PC-9 (cell line): Measurements from ENCODE around the gene DOCK11. TPM values are rescaled to one million over a fixed set of nuclear protein-coding genes. Genes with fewer than 3 reads are reported as not detected.

Experiments used
- BruUV-seq: library from RNA; stranded (reverse); fragments of 400-500 nt; replicated peaks from 2 replicates; lab custom pipeline; 2021; lab: Mats Ljungman, UMichigan
- CTCF ChIA-PET: fragments of 300-600 bp; sonication (Branson Sonifier 250); formaldehyde crosslinking; loops from one replicate; lab custom pipeline; 2022; ENCODE audit warnings: antibody characterized with exemption; lab: Charles Lee
- POLR2A ChIA-PET: fragments of 300-600 bp; sonication (Branson Sonifier 250); formaldehyde crosslinking; loops from one replicate; lab custom pipeline; 2022; ENCODE audit warnings: antibody characterized with exemption; ENCODE audit not compliant: unreplicated experiment; lab: Charles Lee
- DNase-seq, 2 experiments: peaks; one replicate each; pipeline versions ENCODE4 v3.0.0 to v3.0.0-alpha.2; 2015 to 2022; ENCODE audit warnings: mixed read lengths in 1 of 2
- H2AFZ ChIP-seq: fragments of 200-600 bp; sonication (generic); 2 replicates; pipeline ENCODE4 v1.8.1; 2017; ENCODE audit warnings: antibody characterized with exemption
- H3F3A ChIP-seq: fragments of 200-600 bp; sonication (generic); 2 replicates; pipeline ENCODE4 v1.8.1; 2017; ENCODE audit warnings: antibody characterized with exemption, mild to moderate bottlenecking, low read depth; ENCODE audit not compliant: insufficient read depth
- H3K27ac ChIP-seq: fragments of 200-600 bp; sonication (generic); 2 replicates; pipeline ENCODE4 v1.6.1; 2016; ENCODE audit warnings: mixed run types
- H3K27me3 ChIP-seq: fragments of 200-600 bp; sonication (generic); 2 replicates; pipeline ENCODE4 v1.6.1; 2016; ENCODE audit warnings: low read depth, mixed run types; ENCODE audit not compliant: insufficient read depth
- H3K36me3 ChIP-seq: fragments of 200-600 bp; sonication (generic); 2 replicates; pipeline ENCODE4 v1.6.1; 2016; ENCODE audit warnings: low read depth, mixed run types
- H3K4me1 ChIP-seq: fragments of 200-600 bp; sonication (generic); replicated peaks from 2 replicates; pipeline ENCODE4 v1.6.1; 2016; ENCODE audit warnings: mixed run types; ENCODE audit not compliant: insufficient read depth
- H3K4me2 ChIP-seq: fragments of 200-600 bp; sonication (generic); 2 replicates; pipeline ENCODE4 v1.6.1; 2017; ENCODE audit warnings: mixed run types
- H3K4me3 ChIP-seq: fragments of 200-600 bp; sonication (generic); 2 replicates; pipeline ENCODE4 v1.6.1; 2016; ENCODE audit warnings: mixed run types
- H3K79me2 ChIP-seq: fragments of 200-600 bp; sonication (generic); 2 replicates; pipeline ENCODE4 v1.6.1; 2017; ENCODE audit warnings: low read depth, mixed run types
- H3K9me2 ChIP-seq: fragments of 200-600 bp; sonication (generic); 2 replicates; pipeline ENCODE4 v1.8.1; 2017; ENCODE audit warnings: mild to moderate bottlenecking; ENCODE audit not compliant: insufficient read depth
- H3K9me3 ChIP-seq: fragments of 200-600 bp; sonication (generic); 2 replicates; pipeline ENCODE4 v1.8.1; 2016; ENCODE audit warnings: low read depth; ENCODE audit not compliant: insufficient read depth
- H4K20me1 ChIP-seq: fragments of 200-600 bp; sonication (generic); 2 replicates; pipeline ENCODE4 v1.8.1; 2017; ENCODE audit not compliant: insufficient read depth
- EZH2 ChIP-seq: fragments of 200-600 bp; sonication (generic); IDR thresholded peaks from 2 replicates; pipeline ENCODE4 v1.8.0; 2017; ENCODE audit warnings: antibody characterized with exemption, low read depth
- intact Hi-C: fragments of 100-400 bp; cut with micrococcal nuclease; formaldehyde crosslinking; loops from one replicate; pipeline ENCODE4 v1.10.0; 2022; ENCODE audit not compliant: unreplicated experiment
- total RNA-seq: library from RNA; stranded (reverse); gene quantifications from 2 replicates; pipeline ENCODE4 v1.2.3, GENCODE V29; 2021
- TF ChIP-seq, protein P1 (sequence below): fragments of 200-600 bp; sonication (generic); conservative IDR thresholded peaks from 2 replicates; pipeline ENCODE4 v1.6.1; 2017; ENCODE audit warnings: mixed run types, antibody characterized with exemption, mild to moderate bottlenecking, moderate library complexity

The DOCK11 gene
- total RNA-seq, 1 experiment from 2014 or later: 9.0 TPM

DNA sequence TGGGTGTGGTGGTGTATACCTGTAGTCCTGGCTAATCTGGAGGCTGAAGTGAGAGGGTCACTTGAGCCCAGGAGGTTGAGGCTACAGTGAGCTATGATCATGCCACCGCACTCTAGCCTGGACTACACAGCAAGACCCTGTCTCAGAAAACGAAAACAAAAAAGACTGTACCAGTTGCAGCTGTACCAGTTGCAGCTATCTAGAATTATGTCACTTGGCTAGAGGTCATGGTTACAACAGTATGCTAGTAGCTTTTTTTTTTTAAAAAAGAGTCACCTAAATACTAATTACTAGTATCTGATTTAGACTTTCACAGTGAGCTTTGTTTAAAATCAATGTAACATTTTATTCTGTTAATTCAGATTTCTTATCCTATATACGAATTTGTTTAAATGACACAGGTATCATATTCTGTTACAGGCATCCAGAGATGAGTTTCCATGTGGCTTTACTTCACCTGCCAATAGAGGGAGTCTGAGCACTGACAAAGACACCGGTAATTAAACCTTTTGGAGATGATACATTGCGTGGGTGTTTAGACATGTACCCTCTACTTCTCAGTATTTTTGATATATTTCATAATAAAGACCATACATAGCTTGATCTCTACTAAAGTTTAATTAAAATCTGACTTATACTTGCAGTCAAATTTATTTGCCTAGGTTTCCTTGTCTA, 131.6 kb downstream of the DOCK11 start:
- H3K4me1 ChIP-seq: no peaks in the 10 kb centered on the region
- no peak overlapping the region for H3K4me2 ChIP-seq
- no peaks in the 10 kb centered on the region for H3K79me2 ChIP-seq
- no peaks in the 10 kb centered on the region for H3K36me3 ChIP-seq
- no peak overlapping the region for H2AFZ ChIP-seq
- no peaks in the 10 kb centered on the region for H3F3A ChIP-seq
- H4K20me1 ChIP-seq: no peaks in the 10 kb centered on the region
- POLR2A ChIA-PET: interaction anchor here (0.6 kb wide), 1 partner anchor 170 kb away, joined by 4 read pairs; no protein-coding TSS in a partner anchor
- CTCF ChIA-PET: interaction anchor here (0.5 to 1.1 kb wide), 9 partner anchors 9 to 565 kb away, joined by 3 to 8 read pairs (median 4); no protein-coding TSS in a partner anchor
- TF ChIP-seq EZH2: no peak
- TF ChIP-seq, protein P1, sequence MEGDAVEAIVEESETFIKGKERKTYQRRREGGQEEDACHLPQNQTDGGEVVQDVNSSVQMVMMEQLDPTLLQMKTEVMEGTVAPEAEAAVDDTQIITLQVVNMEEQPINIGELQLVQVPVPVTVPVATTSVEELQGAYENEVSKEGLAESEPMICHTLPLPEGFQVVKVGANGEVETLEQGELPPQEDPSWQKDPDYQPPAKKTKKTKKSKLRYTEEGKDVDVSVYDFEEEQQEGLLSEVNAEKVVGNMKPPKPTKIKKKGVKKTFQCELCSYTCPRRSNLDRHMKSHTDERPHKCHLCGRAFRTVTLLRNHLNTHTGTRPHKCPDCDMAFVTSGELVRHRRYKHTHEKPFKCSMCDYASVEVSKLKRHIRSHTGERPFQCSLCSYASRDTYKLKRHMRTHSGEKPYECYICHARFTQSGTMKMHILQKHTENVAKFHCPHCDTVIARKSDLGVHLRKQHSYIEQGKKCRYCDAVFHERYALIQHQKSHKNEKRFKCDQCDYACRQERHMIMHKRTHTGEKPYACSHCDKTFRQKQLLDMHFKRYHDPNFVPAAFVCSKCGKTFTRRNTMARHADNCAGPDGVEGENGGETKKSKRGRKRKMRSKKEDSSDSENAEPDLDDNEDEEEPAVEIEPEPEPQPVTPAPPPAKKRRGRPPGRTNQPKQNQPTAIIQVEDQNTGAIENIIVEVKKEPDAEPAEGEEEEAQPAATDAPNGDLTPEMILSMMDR: peak; percentile 74
- no TSS peak for BruUV-seq
- no peaks in the 10 kb centered on the region for H3K27me3 ChIP-seq
- intact Hi-C loops: loop anchor here (1.0 kb wide), 1 partner anchor 180 kb away; no protein-coding TSS in a partner anchor
- peak in 1 of 2 experiments; percentile 46 for DNase-seq
- H3K9me3 ChIP-seq: no peaks in the 10 kb centered on the region
- H3K4me3 ChIP-seq: no peak overlapping the region
- no peak overlapping the region for H3K27ac ChIP-seq
- H3K9me2 ChIP-seq: no peaks in the 10 kb centered on the region

DNA sequence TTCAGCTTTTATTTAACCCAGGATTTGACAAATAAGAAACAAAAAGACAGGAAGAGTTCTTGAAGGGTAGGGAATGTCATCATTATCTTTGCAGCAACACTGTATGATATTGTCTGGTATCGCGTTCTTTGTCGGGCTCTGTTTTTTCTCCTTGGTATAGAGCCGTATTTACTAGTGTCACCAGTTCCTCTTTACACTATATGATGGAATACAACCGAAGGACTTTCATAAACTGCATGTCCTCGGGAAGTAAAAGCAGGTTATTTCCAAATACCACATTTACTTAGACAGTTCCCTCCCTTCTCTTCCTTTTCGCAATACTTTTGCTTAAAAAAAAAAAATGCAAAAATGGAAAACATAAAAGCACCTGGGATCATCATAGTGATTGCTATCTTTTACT, 135.2 kb downstream of the DOCK11 start:
- no peaks in the 10 kb centered on the region for H3K9me2 ChIP-seq
- ChIA-PET CTCF (no interaction called here), POLR2A (no interaction called here)
- H3K27ac ChIP-seq: no peak overlapping the region
- H3K27me3 ChIP-seq: no peaks in the 10 kb centered on the region
- intact Hi-C loops: no loop called here
- no peak overlapping the region for H3K4me2 ChIP-seq
- H3K4me3 ChIP-seq: no peak overlapping the region
- no peak overlapping the region for H2AFZ ChIP-seq
- H4K20me1 ChIP-seq: no peaks in the 10 kb centered on the region
- no peaks in the 10 kb centered on the region for H3F3A ChIP-seq
- no peaks in the 10 kb centered on the region for H3K79me2 ChIP-seq
- no peaks in the 10 kb centered on the region for H3K4me1 ChIP-seq
- no TSS peak for BruUV-seq
- no peak for DNase-seq
- H3K9me3 ChIP-seq: no peaks in the 10 kb centered on the region
- TF ChIP-seq EZH2: no peak
- TF ChIP-seq, protein P1: no peak
- H3K36me3 ChIP-seq: no peaks in the 10 kb centered on the region

DNA sequence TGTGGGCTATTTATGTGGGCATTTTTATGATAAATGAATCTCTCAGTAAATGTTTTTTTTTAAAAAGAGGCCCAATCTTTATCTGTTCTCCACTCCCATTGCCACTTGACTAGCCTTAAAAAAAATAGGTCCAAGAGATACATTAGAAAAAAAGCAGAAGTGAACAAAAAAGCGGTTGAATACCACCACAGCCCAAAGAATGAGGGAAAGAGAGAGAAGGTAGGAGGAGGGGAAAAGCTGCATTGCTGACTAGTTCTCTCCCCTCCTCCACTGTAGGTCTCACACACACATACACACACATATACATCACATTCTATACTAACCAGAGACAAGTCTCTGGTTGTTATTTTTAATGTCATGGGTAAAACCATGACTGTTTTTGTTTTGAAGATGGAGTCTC, 136.0 kb downstream of the DOCK11 start:
- intact Hi-C loops: no loop called here
- ChIA-PET CTCF (no interaction called here), POLR2A (no interaction called here)
- Histone ChIP-seq H3K4me2 (no peak overlapping the region), H3F3A (no peaks in the 10 kb centered on the region), H3K4me3 (no peak overlapping the region), H3K27me3 (no peaks in the 10 kb centered on the region), H3K4me1 (no peaks in the 10 kb centered on the region), H3K79me2 (no peaks in the 10 kb centered on the region), H3K9me3 (no peaks in the 10 kb centered on the region), H3K27ac (no peak overlapping the region), H3K9me2 (no peaks in the 10 kb centered on the region; the same call in 1 of the 2 replicates), H4K20me1 (no peaks in the 10 kb centered on the region), H2AFZ (no peak overlapping the region), H3K36me3 (no peaks in the 10 kb centered on the region)
- no peak for TF ChIP-seq EZH2
- TF ChIP-seq, protein P1: no peak
- no TSS peak for BruUV-seq
- DNase-seq: no peak
